GM19239 (cell line): ENCODE results near the gene SERPINA4.
"Not testable (repeated sequence)": the region's sequence is repeated elsewhere in the genome, so short reads cannot be mapped to it uniquely, and the experiment has no call there.

Experiments used
- DNase-seq: peaks from one replicate; pipeline ENCODE4 v3.0.0; 2011; ENCODE audit warnings: low spot score; ENCODE audit not compliant: insufficient read length
- FAIRE-seq: peaks from 2 replicates; lab custom pipeline; 2011; peaks lifted over from hg19 to GRCh38; lab: Jason Lieb, UNC

Gene SERPINA4

DNA sequence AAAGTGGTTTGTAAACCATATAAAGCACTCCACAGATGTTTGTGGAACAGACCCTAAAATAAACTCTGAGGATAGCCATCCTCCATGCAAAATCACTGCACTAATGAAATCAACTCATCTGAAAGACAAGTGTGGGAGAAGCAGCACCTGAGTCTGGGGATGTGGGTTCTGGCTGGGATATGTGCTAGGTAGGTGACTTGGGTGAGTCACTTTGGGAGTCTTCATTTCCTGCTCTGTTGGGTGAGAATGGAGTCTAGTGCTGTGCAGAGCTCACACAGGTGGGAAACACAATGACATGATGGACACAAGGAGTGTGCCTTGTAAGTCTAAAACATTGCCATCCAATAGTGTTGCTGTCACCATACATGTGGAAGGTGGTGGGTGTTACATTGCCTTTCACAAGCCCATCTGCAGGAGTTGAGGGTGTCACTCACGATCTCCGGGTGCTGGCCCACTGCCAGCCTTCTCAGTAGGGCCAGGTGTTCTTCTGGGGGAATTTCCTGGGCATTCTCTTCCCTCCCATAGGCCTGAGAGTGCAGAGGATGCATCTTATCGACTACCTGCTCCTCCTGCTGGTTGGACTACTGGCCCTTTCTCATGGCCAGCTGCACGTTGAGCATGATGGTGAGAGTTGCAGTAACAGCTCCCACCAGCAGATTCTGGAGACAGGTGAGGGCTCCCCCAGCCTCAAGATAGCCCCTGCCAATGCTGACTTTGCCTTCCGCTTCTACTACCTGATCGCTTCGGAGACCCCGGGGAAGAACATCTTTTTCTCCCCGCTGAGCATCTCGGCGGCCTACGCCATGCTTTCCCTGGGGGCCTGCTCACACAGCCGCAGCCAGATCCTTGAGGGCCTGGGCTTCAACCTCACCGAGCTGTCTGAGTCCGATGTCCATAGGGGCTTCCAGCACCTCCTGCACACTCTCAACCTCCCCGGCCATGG lies 2.0 kb downstream of the SERPINA4 start:
- no peak for FAIRE-seq
- no peak for DNase-seq

DNA sequence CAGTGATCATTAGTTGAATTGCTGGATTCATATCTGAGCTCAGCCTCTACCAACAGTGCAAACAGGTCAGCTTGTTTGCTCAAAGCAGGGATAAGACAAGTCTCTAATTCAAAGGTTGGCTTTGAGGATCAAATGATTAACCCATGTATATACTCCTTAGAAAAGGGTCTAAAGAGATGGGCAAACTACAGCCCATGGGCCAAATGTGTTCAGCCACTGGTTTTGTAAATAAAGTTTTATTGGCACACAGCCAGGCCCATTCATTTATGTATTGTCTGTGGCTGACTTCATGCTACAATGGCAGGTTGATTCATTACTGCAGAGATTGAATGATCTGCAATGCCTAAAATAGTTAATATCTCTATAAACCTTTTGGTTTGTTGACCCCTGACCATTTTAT lies 3.1 kb downstream of the SERPINA4 start:
- DNase-seq, result no peak
- FAIRE-seq, result no peak

- no peak for FAIRE-seq
- DNase-seq, result no peak
Observed at GRCh38 chr14:94568186-94568585, 6.9 kb downstream of the SERPINA4 start.

DNA sequence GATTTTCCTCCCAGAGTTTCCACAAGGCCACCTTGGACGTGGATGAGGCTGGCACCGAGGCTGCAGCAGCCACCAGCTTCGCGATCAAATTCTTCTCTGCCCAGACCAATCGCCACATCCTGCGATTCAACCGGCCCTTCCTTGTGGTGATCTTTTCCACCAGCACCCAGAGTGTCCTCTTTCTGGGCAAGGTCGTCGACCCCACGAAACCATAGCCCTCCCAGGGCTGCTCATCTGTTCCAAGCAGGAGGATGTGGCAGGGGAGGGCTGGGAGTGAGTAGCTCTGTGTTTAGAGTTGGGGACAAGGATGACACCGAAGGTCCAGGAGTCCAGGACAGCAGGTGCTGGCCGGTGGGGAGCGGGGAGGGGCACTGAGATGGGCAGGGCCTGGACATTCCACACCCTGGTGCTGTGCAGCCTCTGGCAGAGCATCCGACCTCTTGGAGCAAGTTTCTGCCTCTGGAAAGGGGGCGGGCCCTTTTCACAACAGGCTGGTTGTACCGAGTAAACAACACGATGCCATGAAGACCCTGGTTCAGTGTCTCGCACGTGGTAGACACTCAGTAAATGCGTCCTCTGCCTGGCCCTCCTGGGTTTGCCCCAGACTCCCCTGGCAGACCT lies 8.2 kb downstream of the SERPINA4 start:
- no peak for DNase-seq
- no peak for FAIRE-seq

GRCh38 chr14:94570002-94570400 lies 8.8 kb downstream of the SERPINA4 start:
- DNase-seq (no peak), FAIRE-seq (no peak)

DNA sequence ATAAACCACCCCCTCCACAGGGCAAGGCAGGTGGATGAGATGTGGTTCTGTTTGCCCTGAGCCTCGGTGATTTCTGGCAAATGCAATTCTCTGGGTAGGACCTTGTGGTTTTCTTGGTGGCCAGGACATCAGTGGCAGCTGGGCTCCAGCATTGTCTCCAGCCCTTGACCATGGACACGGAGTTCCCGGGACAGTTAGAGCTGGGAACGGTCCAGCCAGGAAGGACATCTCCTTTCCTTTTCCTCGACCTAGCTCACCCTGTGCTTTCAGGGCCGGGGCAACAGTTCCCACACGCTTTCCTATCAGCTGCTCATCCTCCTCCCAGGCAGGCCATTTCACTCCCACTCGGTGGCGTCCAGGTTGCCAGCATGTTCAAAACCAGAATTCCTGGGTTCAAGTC lies 9.2 kb downstream of the SERPINA4 start:
- FAIRE-seq (no peak), DNase-seq (no peak)

DNA sequence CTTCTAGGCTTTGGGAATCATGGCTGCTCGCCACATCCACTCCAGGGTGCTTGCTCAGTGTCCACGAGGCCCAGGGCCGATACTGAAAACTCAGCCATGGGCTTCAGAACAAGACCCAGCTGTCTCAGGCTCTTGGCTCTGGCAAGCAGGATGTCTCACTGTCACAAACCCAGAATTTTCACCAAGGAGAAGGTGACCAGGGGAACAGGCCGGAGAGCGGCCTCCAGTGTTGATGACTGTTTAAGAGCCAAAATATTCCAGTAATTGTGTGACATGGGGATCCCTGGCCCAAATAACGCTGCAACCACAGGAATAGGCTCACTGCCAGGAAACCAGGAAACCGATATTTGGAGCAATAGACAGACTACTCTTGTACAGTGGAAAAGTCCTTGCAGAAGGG lies 10.2 kb downstream of the SERPINA4 start:
- no peak for DNase-seq
- no peak for FAIRE-seq

- DNase-seq (no peak), FAIRE-seq (no peak)
Observed at GRCh38 chr14:94571950-94572349, 10.7 kb downstream of the SERPINA4 start.

GRCh38 chr14:94572637-94573303 lies 11.5 kb downstream of the SERPINA4 start:
- FAIRE-seq (no peak), DNase-seq (no peak)

- FAIRE-seq (no peak), DNase-seq (no peak)
Observed at GRCh38 chr14:94573475-94574277, 12.4 kb downstream of the SERPINA4 start.

- FAIRE-seq, result no peak
Observed at GRCh38 chr14:94574336-94574735, 13.1 kb downstream of the SERPINA4 start.

DNA sequence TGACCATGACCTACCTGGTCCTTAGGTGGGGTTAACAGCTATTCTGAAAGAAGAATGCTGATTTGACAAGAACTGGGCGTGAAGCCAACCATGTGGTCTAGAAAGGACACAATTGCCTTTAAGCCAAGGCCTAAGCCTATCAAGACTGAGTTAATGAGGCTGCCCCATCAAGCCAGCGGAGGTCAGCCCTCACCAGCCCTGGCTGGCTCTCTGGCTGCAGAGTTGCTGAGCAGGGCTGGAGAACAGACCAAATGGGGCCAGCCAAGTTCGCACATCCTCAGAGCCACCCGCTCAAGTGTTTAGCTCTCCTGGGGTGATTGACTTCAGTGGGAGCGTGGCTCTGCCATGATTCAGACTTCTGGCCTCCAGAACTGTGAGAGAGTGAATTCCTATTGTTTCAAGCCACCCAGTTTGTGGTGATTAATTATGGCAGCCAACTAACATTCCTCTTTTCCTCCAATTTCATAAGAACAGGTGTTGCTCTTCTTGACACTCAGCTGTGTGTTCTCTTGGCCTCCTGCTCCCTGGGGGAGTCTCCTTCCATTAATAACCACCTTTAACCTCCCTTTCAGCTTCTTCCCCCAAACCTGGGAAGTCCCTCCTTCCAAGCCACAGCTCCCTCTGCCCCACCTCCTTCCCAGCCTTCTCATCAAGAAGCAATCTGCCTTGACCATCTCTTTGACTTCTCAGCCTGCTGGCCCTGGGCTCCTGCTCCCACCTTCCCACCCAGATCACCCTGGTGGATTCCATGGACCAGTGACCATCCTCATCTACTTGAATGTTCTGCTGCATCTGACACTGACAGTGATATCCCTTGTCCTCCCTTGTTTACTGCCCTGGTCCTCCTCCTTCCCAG lies 14.7 kb downstream of the SERPINA4 start:
- no peak for DNase-seq

More at GRCh38 chr14:94574336-94574735, 13.1 kb downstream of the SERPINA4 start:
- no peak for DNase-seq

GRCh38 chr14:94577472-94577871 lies 16.2 kb downstream of the SERPINA4 start:
- not testable (repeated sequence) for FAIRE-seq, DNase-seq

More for the DNA sequence above, 14.7 kb downstream of the SERPINA4 start:
- FAIRE-seq, result no peak

DNA sequence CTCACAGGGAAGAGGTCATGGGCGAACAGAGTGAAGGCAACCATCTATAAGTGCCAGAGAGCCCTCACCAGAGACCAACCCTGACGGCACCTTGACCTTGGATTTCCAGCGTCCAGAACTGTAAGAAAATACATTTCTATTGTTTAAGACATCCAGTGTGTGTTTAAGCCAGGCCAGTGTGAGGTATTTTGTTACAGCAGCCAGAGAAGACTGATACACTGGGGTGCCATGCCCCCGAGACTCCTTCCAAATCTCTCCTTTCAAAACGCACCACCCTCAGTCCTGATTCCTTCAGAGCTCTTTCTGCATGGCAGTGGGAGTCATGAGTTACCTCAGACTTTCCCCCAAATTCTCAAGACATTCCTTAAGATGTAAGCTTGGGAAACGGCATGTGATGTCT lies 17.5 kb downstream of the SERPINA4 start:
- FAIRE-seq, result no peak

DNA sequence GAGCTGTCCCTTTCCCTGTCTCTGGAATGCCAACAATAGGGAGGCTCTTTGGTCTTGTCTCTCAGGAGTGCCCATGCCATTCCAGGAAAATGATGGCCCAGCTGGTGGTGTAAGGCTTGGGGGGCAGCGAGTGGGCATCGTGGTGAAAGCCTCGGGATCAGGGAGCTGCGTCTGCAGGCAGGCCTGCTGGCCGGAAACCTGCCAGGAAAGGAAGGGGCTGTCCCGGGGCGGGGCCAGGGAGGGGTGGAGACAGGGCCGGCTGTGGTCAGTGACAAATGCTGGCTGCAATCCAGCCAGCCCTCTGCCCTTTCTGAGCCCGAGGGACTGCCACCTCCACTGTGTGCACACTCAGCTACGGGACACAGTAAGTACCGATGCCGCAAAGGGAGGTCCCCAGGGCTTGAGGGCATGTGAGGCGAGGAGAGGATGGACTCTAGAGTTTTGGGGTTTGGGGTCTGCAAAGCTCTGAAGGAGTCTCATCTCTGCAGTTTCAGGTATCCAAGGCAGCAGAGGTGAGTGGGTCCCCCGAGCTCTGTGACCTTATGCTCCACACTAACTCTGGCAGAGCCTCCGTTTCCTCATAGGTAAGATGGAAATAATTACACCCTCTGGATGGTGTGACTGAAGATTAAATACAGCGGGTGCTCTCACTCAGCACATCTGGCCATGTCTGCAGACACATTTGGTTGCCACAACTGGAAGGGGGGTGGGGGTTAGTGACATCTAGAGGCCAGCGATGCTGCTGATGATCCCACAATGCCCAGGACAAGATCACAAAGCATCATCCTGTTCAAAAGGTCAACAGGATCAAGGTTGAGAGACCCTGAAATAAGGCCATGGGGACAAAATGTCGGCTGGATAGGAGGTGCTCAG lies 20.1 kb downstream of the SERPINA4 start, which contains the start of gene SERPINA5:
TSS of gene SERPINA5 (plus strand) at position 300 of the 873 bp plus-strand sequence. CDS start 5,937 bp downstream, outside the sequence.
- no peak for FAIRE-seq
- DNase-seq, result no peak

More for the DNA sequence above, 17.5 kb downstream of the SERPINA4 start:
- DNase-seq, result no peak

GRCh38 chr14:94582199-94582750 lies 21.0 kb downstream of the SERPINA4 start:
- FAIRE-seq, result no peak

DNA sequence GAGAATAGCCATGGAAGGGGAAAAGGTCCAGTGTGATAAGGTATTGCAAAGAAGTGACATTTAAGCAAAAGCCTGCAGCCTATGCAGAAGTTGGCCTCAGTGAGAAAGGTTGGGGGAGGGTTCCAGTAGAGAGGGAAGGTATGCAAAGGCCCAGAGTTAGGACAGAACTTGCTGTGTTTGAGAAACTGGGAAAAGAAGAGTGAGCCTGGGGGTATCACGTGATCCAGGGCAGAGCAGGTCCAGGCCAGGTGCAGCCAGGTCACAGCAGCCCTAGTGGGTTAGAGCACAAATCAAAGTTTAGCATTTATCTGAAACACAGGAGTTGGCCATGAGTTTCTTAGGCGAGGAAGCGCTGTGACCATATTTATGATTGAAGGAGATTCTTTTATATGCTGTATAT lies 21.6 kb downstream of the SERPINA4 start:
- no peak for DNase-seq
- FAIRE-seq, result no peak

More at GRCh38 chr14:94582199-94582750, 21.0 kb downstream of the SERPINA4 start:
- no peak for DNase-seq

GRCh38 chr14:94583557-94583956 lies 22.3 kb downstream of the SERPINA4 start:
- no peak for DNase-seq

More at GRCh38 chr14:94583557-94583956, 22.3 kb downstream of the SERPINA4 start:
- FAIRE-seq, result no peak
